ENCODE data around the gene HES1. TPM values are rescaled to one million over a fixed set of nuclear protein-coding genes. Genes with fewer than 3 reads are reported as not detected.

HES1 gene
- polyA plus RNA-seq, 4 donors = 84.1 to 98.7 (median 96.0) TPM

DNA sequence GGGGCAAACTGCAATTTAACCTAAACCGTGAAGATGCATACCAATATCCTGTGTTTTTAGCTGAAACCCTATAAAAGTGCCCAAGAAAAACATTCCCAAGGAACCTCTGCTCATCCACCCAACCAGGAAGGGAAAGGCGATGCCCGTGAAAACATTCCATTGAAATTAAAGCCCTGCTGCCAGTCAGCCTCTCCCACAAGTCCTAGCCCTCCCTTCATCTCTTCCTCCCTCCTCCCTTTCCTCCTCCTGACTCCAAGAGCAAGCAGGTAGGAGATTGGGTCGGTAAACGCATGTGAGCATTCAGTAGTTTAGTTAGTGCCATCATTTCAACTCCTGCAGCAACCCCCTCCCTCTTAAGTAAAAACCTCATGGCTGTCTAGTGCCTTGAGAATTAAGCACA, 27.7 kb downstream of the HES1 start:
- DNase-seq (ENCODE audit: low read depth in 4 of 4, low spot score in 3 of 4) = no peak

DNA sequence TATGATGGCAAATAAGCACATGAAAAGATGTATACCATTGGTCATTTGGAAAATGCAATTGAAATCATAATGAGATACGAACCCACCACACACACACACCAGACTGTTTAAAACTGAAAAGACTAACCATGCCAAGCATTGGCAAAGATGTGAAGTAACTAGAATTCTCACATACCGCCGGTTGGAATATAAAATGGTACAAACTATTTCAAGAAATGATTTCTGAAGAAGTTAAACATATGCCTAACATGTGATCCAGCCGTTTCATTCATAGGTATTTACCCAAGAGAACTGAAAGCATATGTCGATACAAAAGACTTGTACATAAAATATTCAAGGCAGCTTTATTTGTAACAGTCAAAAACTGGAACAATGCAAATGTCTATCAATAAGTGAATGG, 28.9 kb downstream of the HES1 start:
- no peak for DNase-seq (ENCODE audit: low read depth in 4 of 4, low spot score in 3 of 4)

DNA sequence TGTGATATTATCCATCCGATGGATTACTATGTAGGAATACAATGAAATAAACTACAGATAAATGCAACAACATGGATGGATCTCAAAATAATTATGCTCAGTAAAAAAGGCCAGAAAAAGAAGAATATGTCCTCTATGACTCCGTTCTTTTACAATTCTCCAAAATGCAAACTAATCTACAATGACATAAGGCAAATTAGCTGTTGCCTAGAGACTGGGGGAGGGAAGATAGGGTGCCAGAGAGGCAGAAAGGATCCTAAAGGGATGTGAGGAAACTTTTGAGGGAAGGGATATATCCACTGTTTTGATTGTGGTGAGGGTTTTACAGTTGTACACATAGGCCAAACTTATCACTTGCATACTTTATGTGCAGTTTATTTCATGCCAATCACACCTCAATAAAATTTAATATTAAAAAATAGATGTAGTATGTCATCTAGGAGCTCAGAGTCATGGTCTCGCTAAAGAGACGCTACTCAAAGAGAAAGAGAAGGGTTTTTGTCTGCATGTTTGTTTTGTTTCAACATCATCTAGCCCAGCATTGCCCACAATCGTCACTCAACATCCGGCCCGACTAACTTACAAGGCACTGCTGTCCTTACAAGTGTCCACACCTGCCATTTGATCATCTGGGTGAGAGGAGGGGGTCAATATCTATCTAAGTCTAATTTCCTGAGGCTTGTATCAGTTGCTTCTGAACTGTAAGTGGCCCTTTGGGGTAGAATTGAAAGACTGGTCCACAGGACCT, 29.5 kb downstream of the HES1 start:
- DNase-seq (ENCODE audit: low read depth in 4 of 4, low spot score in 3 of 4) = no peak

DNA sequence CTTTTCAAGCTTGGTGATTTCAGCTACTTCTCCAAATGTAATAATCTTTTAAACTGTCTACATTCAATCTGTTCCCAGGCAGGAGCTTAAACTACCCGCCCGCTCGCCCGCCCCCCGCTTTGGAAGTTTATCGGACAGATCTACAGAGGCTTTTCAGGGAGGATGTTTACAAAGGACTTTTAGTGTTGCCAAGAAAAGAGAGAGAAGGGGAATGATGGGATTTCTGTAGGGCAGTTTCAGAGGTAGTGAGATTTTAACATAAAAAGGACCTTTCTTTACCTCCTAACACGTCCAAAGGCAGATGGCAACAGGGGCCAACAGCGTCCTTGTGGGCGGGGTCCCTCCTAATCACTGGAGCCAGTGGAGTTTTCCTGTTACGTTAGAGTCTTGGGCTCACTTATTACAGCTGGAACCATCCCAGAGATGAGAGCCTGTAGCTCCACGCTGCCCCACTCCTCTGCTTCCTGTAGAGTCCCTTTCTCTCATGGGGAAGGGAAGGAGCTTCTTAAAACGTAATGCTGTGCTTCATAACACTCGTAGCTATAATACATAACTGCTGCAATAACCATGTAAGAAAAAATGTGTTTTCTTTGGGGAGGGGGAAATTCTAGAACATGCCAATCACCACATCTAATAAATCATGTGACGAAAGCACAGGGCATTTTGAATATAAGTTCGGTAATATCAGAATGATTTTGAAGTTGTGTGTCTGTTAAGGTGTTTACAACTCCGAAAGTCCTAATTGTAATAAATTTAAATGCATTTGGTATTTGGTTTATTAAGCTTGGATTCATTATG, 30.9 kb downstream of the HES1 start:
- no peak for DNase-seq (ENCODE audit: low read depth in 4 of 4, low spot score in 3 of 4)

DNA sequence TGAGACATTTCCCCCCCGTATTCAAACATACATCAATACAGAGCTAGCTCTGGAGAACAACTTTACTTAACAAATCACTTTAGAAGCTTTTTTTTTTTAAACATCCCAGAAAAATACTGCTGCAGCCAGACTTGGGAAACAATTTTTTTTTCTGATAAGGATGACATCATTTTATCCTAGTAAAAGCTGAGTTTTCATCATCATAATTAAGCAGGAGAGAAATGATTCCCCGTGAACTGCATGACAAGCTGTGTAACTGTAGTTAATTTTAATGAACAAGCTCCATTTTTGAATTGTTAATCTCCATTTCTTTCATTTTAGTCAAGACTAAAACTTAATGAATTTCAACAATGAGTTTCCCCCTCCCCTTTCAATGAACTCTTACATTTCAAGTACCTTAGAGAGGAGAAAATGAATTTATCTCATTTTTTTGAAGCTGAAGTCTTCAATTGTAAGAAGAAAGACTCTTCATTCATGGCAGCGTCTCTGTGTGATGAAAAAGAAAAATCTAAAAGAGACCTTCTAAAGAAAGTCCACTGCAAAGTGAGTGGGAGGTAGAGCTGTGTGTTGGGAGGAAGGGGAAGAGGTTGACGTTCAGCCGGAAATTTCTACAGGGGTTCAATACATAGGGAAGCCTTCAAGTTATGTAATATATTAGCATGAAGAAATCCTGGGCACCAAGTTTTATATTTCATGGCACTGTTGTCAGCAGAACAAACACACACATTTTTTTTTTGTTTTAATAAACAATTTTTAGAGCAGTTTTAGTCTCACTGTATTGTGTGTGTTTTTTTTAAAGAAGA, 31.7 kb downstream of the HES1 start:
- DNase-seq (ENCODE audit: low read depth in 4 of 4, low spot score in 3 of 4) = no peak

DNA sequence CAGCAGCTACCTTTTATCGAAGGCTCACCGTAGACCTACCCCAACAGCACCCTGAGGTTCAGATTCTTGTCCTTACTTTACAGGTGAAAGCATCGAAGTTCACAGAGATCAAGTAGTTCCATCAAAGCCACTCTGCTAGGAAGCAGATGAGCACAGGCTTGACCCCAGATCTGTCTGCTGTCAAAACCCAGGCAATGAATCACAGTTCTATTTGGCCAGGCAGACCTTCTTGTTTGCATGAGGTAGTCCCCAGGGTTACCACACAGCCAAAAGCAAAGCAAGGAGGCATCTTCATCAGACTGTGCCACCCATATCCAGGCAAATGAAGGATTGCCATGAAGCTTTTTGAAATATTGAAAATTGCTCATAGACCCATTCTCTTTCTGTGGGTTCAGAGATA, 33.0 kb downstream of the HES1 start:
- DNase-seq (ENCODE audit: low read depth in 4 of 4, low spot score in 3 of 4) = no peak

DNA sequence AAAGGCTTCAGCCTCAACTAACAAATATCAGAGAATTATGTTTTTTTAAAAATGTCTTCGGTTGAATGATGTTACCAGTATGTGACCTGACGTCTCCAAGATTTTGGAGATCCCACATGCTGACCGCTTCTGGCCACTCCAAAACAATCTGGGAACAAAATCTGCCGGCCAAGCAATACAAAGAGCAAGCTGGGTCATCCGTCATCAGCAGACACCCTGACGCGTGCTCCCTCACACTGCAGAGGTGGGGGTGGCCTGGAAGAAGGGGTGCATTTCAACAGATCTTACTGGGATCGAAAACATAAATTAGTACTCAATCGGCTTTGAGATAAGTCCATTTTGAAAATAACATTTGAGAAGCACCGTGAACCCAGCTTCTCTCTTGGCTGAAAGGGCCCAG, 33.6 kb downstream of the HES1 start:
- DNase-seq (ENCODE audit: low read depth in 4 of 4, low spot score in 3 of 4) = no peak

DNA sequence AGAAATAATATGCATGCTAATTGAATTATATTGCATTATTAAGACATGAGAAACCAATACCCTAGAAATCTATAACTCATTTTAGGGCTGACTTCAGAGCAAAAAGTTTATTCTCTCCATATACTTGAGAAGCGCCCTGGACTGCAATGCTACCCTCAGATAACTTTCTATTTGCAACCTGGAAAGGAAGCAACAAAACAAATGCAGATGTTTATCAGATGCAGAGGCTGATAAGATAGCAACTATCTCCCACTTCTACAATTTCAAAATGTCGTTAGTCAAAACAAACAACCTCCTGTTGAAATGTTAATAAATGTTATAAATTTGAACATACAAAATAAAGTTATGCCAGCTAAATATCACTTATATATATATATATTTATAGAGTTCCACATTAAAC, 34.8 kb downstream of the HES1 start:
- DNase-seq (ENCODE audit: low read depth in 4 of 4, low spot score in 3 of 4) = no peak

DNA sequence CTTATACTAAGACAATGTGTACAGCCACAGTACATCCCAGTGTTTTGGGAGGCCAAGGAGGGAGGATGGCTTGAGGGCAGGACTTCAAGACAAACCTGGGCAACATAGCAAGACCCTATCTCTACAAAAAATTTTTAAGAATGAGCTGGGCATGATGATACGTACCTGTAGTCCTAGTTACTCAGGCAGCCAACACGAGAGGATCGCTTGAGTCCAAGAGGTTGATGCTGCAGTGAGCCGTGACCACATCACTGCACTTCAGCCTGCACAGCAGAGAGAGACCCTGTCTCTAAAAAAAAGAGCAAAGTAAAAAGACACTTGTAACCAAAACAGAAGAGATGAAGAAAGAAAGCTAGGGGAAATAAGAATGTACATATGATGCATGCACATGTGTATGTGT, 38.5 kb downstream of the HES1 start:
- DNase-seq (ENCODE audit: low read depth in 4 of 4, low spot score in 3 of 4) = no peak

DNA sequence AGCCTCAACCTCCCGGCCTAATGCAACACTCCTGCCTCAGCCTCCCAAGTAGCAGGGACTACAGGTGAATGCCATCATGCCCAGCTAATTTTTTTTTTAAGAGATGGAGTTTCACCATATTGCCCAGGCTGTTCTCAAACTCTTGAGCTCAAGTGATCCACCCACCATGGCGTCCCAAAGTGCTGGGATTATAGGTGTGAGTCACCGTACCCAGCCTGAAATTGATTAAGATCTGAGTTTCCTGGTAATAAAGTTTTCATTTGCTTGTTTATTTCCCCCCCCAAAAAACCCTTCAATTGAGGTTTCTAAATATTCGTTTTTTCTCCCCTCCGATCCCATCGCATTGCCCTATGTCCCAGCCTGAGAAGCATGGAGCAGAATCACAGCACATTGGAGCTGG, 39.0 kb downstream of the HES1 start:
- no peak for DNase-seq (ENCODE audit: low read depth in 4 of 4, low spot score in 3 of 4)

DNA sequence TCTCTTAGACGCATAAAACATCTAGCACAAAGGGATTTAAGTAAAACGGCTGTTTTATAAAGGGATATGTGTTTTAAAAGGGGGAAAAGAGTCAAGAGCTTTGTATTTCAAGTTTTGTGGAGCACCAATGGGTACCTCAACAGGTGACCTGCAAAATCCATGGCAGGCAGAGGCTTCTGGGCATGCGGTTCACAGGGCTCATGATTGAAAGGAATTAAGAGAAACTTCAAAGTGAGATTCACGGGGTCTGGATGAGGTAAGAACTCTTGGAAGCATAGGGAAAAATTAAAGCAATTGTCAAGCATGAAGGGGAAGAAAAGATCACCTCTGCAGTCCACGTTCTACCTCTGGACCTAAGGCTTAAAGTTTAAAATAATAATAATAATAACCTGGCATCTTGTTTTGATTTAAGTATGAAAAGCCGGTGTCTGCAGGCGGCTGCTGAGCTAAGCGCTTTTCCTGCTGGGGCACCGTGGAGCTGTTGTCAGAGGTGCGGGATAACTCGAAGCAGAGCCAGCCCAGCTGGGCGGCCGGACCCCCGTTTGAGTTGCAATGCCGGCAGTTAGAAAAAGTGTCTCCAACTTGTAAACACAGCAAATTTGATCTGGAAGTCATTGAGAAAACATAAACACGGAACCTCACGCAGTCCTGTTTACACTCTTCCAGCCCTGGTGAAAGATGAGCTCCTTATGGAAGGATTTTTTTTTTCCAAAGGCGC, 40.5 kb downstream of the HES1 start:
- DNase-seq (ENCODE audit: low read depth in 4 of 4, low spot score in 3 of 4) = no peak

DNA sequence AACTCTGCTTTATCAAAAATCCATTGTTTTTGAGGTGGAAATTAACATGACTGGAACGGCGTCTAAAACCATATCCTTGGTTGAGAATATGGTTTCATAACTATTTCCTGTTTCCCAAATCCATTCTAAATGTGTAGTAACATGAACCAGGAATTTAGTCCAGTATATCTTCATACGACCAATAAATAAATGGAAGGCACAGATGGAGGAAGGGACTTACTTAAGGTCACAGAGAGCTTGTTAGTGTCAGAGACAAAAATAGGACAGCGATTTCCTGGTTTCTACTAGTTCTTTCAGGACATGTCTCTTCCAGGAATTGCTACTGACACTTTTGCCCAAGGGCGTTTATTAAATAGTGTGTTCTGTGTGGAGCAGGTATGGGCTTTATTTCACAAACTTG, 41.2 kb downstream of the HES1 start:
- no peak for DNase-seq (ENCODE audit: low read depth in 4 of 4, low spot score in 3 of 4)

DNA sequence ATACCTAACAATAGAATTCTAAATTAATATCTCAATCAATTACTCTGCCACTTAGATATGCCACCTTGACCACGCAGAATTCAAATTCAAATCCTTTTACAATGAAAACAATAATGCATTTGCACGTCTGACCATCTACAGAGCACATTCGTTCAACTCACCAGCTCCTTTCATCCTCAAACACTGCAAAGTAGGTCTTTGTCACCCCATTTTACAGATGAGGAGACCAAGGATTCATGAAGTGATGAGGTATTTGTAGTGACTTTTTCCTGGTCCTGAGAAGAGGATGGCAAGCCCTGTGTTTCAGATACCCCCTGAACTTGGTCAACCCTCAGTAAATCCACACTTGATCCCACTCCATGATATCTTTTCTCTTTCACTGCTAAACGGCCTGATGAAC, 42.2 kb downstream of the HES1 start:
- DNase-seq (ENCODE audit: low read depth in 4 of 4, low spot score in 3 of 4) = no peak

DNA sequence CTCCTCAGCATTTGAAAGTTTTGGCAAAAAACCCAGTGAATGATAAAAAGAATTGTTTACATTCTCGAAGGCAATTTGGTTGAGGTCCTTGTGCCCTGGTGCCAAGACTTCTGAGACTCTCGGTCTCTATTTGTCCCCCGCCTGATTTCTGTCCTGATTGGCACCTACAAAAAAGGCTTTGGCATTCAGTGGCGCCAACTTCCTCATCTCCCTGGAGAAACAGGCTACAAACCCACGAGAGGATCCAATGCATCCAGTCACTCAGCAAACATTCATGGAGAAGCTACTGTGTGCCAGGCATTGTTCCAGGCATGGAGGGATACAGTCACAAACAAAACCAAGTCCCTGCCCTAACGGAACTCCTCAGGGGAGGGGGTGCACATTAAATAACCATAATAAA, 42.7 kb downstream of the HES1 start:
- DNase-seq (ENCODE audit: low read depth in 4 of 4, low spot score in 3 of 4) = no peak

DNA sequence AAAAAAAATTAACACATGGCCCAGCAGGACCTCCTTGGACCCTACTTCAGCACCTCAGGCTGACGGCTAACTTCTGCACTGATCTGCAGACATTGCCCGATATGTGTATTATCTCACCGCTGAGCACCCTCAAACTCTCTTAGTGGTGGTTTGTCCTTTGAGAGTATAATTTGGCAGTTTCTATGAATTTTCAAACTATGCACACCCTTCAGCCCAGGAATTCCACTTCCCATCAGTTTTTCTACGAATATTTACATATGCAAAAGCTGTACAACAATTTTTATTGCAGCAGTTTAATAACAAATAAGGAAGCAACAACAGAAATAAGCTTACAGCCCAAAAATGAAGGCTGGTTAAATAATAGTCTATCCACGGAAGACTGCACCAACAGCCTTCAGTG, 44.6 kb downstream of the HES1 start:
- DNase-seq (ENCODE audit: low read depth in 4 of 4, low spot score in 3 of 4) = no peak

DNA sequence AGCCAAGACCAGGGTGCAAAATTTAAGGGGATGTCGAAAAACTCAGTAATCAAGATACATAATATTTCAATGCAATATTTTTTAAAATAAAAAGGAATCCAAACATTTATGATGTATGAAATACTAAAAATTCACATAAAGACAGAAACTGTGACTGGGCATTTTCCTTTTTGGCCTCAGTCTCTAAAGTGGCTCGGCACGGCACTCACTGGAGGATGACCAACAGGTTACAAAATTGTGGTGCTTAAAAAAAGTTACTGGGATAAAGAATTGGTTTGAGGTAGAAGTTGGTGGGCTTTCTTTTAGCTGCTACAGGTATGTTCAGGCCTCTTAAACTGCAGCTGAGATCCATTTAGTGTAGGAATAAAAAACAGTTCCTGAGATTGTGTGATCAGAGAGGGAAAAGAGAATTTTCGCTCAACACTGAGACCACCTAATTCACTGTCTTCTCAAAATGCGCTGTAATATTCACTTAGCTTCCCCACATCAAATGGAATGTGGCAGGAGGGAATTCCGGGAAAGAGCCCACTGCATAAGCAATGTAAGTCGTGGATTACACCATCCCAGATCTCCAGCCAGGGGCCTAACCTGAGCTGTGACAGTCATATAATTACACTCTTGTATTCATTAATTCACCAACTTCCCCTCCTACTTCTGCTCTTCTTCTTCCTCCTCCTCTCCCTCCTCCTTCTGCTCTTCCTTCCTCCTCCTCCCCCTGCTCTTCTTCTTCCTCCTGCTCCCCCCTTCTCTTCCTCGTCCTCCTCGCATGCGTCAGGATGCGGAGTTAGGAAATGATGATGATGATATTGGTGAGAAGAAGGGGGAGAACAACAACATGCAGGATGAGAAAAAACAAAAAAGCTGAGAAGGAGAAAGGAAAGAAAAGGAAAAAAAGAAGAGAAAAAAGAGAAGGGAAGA, 45.9 kb downstream of the HES1 start:
- DNase-seq (ENCODE audit: low read depth in 4 of 4, low spot score in 3 of 4) = no peak

DNA sequence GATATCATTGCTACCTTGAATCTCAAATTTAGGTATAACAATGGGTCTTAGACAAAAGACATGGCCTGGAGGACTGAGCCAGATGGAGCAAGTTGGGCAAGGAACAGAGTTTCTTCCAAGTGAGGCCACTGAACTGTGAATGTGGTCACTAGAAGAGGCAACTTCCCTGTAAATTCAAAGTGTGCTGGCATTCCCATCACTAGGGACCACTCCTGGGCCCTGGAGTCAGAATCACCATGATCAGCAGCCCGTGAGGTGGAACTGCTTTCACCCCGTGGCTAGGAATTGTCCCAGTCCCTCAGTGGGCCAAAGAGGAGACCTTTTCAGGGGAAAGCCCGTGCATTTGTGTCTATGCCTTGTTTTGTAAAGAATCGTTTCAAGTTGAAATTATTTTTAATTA, 47.3 kb downstream of the HES1 start:
- no peak for DNase-seq (ENCODE audit: low read depth in 4 of 4, low spot score in 3 of 4)

DNA sequence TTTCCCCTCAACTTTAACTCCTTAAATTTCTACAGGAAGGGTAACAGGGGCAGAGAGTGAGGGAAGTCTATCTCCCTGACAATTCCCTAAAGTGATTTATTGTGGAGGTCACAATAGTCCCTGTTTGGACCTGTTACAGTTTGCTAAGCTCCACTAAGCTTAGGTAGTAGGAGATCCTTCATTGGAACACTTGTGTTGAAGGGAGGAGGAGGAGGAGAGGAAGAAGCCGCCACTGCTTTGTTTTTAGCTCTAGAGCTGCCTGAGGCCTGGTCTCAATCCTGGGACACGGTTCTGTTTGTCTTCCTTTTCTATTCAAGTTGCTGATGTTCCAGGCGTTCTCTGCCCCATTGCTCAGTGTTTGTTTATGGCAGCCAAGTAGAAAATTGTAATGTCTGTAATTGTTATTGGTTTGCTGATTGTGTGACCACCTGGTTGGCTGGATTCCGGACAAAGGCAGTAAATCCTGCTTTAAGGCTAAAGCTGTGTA, 48.4 kb downstream of the HES1 start:
- DNase-seq (ENCODE audit: low read depth in 4 of 4, low spot score in 3 of 4) = no peak

DNA sequence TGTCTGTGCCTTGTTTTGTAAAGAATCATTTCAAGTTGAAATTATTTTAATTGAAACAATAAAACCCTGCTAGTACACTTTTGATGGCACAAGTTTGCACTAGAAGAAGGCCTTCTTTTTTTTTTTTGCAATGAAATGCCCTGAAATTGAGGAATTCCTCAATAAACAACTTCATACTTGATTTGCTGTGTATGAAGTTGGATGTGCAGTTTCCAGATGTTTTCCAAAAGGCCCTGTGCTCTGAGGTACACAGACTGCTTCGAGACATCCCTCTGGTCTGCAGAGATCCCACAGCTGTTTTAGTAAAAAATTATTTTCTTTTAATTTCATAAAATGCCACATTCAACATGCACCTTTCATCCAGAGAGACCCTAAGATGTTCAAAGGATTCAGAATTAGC, 48.9 kb downstream of the HES1 start:
- DNase-seq (ENCODE audit: low read depth in 4 of 4, low spot score in 3 of 4) = no peak

DNA sequence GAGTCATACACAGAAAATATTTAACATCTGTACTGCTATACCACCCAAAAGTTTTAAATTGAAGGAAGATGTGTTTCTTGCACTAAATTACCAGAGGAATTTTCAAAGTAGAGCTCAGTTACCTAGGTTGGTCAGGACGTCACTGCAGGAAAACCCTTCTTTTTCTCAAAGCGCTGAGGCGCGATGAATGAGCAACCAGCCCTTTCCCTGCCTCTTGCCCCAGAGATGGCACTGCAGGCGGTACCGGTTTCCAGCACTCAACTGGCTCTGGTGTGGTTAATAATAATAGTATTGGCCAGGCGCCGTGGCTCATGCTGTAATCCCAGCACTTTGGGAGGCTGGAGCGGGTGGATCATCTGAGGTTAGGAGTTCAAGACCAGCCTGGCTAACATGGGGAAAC, 49.3 kb downstream of the HES1 start:
- no peak for DNase-seq (ENCODE audit: low read depth in 4 of 4, low spot score in 3 of 4)

All from right renal pelvis (tissue), 4 donors.